Endometrium (tissue), 2 donors: ENCODE measurements around the gene CRHBP.
"Not testable (repeated sequence)": the region's sequence is repeated elsewhere in the genome, so short reads cannot be mapped to it uniquely, and the experiment has no call there.

ENCODE experiments used
- FAIRE-seq: peaks from 2 replicates; lab custom pipeline; 2012; peaks lifted over from hg19 to GRCh38; lab: Jason Lieb, UNC
- donor health status: control.
- donor health status: control.

CRHBP gene

GRCh38 chr5:76958991-76959767 lies 6.3 kb downstream of the CRHBP start:
- FAIRE-seq = no peak

- FAIRE-seq = no peak
Measured at GRCh38 chr5:76960004-76960625, 7.3 kb downstream of the CRHBP start.

GRCh38 chr5:76964060-76964459 lies 11.2 kb downstream of the CRHBP start:
- no peak for FAIRE-seq

- no peak for FAIRE-seq
Measured at GRCh38 chr5:76971511-76971910, 18.7 kb downstream of the CRHBP start.

GRCh38 chr5:76972689-76973088 lies 19.8 kb downstream of the CRHBP start:
- FAIRE-seq = no peak

GRCh38 chr5:76974785-76975184 lies 21.9 kb downstream of the CRHBP start:
- no peak for FAIRE-seq

- no peak for FAIRE-seq
Measured at GRCh38 chr5:76978869-76979268, 26.0 kb downstream of the CRHBP start.

GRCh38 chr5:76980518-76981144 lies 27.8 kb downstream of the CRHBP start:
- FAIRE-seq = no peak

GRCh38 chr5:76982450-76982849 lies 29.6 kb downstream of the CRHBP start:
- FAIRE-seq = no peak

- FAIRE-seq = no peak
Measured at GRCh38 chr5:76983468-76983867, 30.6 kb downstream of the CRHBP start.

- no peak for FAIRE-seq
Measured at GRCh38 chr5:76986825-76987526, 34.1 kb downstream of the CRHBP start.

GRCh38 chr5:76990899-76991459 lies 38.1 kb downstream of the CRHBP start:
- FAIRE-seq = no peak

GRCh38 chr5:76993436-76993835 lies 40.6 kb downstream of the CRHBP start:
- FAIRE-seq = not testable (repeated sequence)

- FAIRE-seq = no peak
Measured at GRCh38 chr5:76994337-76994736, 41.5 kb downstream of the CRHBP start.

GRCh38 chr5:76998251-76998650 lies 45.4 kb downstream of the CRHBP start:
- FAIRE-seq = not testable (repeated sequence)

- FAIRE-seq = no peak
Measured at GRCh38 chr5:76999451-76999850, 46.6 kb downstream of the CRHBP start.

GRCh38 chr5:77003246-77003645 lies 50.4 kb downstream of the CRHBP start:
- no peak for FAIRE-seq

GRCh38 chr5:77006124-77006523 lies 53.3 kb downstream of the CRHBP start:
- no peak for FAIRE-seq

- no peak for FAIRE-seq
Measured at GRCh38 chr5:77008413-77008812, 55.6 kb downstream of the CRHBP start.

GRCh38 chr5:77010243-77010642 lies 57.4 kb downstream of the CRHBP start:
- no peak for FAIRE-seq

GRCh38 chr5:77011498-77011897 lies 58.7 kb downstream of the CRHBP start:
- FAIRE-seq = no peak

- FAIRE-seq = no peak
Measured at GRCh38 chr5:77012601-77013000, 59.8 kb downstream of the CRHBP start.
